SK-N-SH (cell line): ENCODE results near the gene FIBP. TPM values are rescaled to one million over a fixed set of nuclear protein-coding genes. Genes with fewer than 3 reads are reported as not detected.

Experiments used
- CTCF ChIA-PET: fragments of 300-600, 350-600 bp; formaldehyde crosslinking; extraction: SDS; loops from one replicate; lab custom pipeline; 2021; lab: Yijun Ruan, JAX
- POLR2A ChIA-PET: fragments of 350-600 bp; sonication (Branson Sonifier 250); formaldehyde crosslinking; extraction: SDS; loops from one replicate; lab custom pipeline; 2020; ENCODE audit warnings: antibody characterized with exemption, inconsistent platforms; lab: Yijun Ruan, JAX
- DNase-seq: peaks from one replicate; pipeline ENCODE4 v3.0.0; 2012
- H2AFZ ChIP-seq: fragments of 200-600 bp; sonication (generic); 2 replicates; pipeline ENCODE4 v1.8.1; 2016; ENCODE audit warnings: antibody characterized with exemption, mild to moderate bottlenecking, low read depth
- H3F3A ChIP-seq: fragments of 200-600 bp; sonication (generic); replicated peaks from 2 replicates; pipeline ENCODE3; 2016; ENCODE audit warnings: antibody characterized with exemption, mild to moderate bottlenecking; ENCODE audit not compliant: insufficient read depth
- H3K27ac ChIP-seq, 2 experiments: fragments of 200-500 bp in 1 of 2; fragments of 200-600 bp in 1 of 2; sonication (Bioruptor generic) in 1 of 2; sonication (generic), shearing (Covaris generic) in 1 of 2; 2 replicates each; pipeline versions ENCODE4 v1.5.1 to v1.6.1; 2014 to 2016; ENCODE audit warnings: low read depth in 2 of 2, inconsistent platforms in 1 of 2, low read length in 1 of 2, mild to moderate bottlenecking in 1 of 2, mixed read lengths in 1 of 2
- H3K27me3 ChIP-seq: fragments of 200-600 bp; sonication (generic), shearing (Covaris generic); 2 replicates; pipeline ENCODE4 v1.6.1; 2016; ENCODE audit warnings: mixed run types; ENCODE audit not compliant: insufficient read depth
- H3K36me3 ChIP-seq, 2 experiments: fragments of 200-500 bp in 1 of 2; fragments of 200-600 bp in 1 of 2; sonication (Bioruptor generic) in 1 of 2; sonication (generic) in 1 of 2; replicated peaks in 1 of 2; 2 replicates each; pipeline versions ENCODE3 to v1.5.1; 2014 to 2016; ENCODE audit warnings: low read length in 1 of 2, mild to moderate bottlenecking in 1 of 2; ENCODE audit not compliant: insufficient read depth in 2 of 2, control insufficient read depth in 1 of 2
- H3K4me1 ChIP-seq, 2 experiments: fragments of 200-500 bp in 1 of 2; fragments of 200-600 bp in 1 of 2; sonication (Bioruptor generic) in 1 of 2; sonication (generic), shearing (Covaris generic) in 1 of 2; 2 replicates each; pipeline versions ENCODE4 v1.5.1 to v1.6.1; 2014 to 2016; ENCODE audit warnings: low read depth in 1 of 2, low read length in 1 of 2, mixed run types in 1 of 2; ENCODE audit not compliant: insufficient read depth in 2 of 2, control insufficient read depth in 1 of 2
- H3K4me2 ChIP-seq: fragments of 200-600 bp; sonication (generic), shearing (Covaris generic); 2 replicates; pipeline ENCODE4 v1.6.1; 2017; ENCODE audit warnings: mixed run types
- H3K4me3 ChIP-seq, 2 experiments: fragments of 200-500 bp in 1 of 2; fragments of 200-600 bp in 1 of 2; sonication (Bioruptor generic) in 1 of 2; sonication (generic), shearing (Covaris generic) in 1 of 2; 2 replicates each; pipeline versions ENCODE4 v1.5.1 to v1.8.1; 2014 to 2016; ENCODE audit warnings: low read depth in 2 of 2, inconsistent platforms in 1 of 2, low read length in 1 of 2, mild to moderate bottlenecking in 1 of 2, mixed read lengths in 1 of 2, moderate library complexity in 1 of 2
- H3K79me2 ChIP-seq: fragments of 200-600 bp; sonication (generic); 2 replicates; pipeline ENCODE4 v1.8.1; 2017; ENCODE audit warnings: mild to moderate bottlenecking; ENCODE audit not compliant: insufficient read depth
- H3K9ac ChIP-seq: fragments of 200-600 bp; sonication (generic); 2 replicates; pipeline ENCODE4 v1.6.1; 2017; ENCODE audit warnings: mixed run types
- H3K9me2 ChIP-seq: fragments of 200-600 bp; sonication (generic); 2 replicates; pipeline ENCODE4 v1.6.1; 2017; ENCODE audit warnings: mixed run types
- H3K9me3 ChIP-seq: fragments of 200-600 bp; sonication (generic); 2 replicates; pipeline ENCODE4 v1.6.1; 2017; ENCODE audit warnings: mixed run types, mild to moderate bottlenecking, moderate library complexity
- H4K20me1 ChIP-seq: fragments of 200-600 bp; sonication (generic); 2 replicates; pipeline ENCODE4 v1.6.1; 2017; ENCODE audit warnings: mild to moderate bottlenecking, mixed run types; ENCODE audit not compliant: insufficient read depth
- CTCF ChIP-seq: fragments of 200-600 bp; sonication (generic); IDR thresholded peaks from 2 replicates; pipeline ENCODE4 v1.6.1; 2017; ENCODE audit warnings: antibody characterized with exemption, mild to moderate bottlenecking, moderate library complexity
- EZH2phosphoT487 ChIP-seq: fragments of 200-600 bp; sonication (generic); IDR thresholded peaks from 2 replicates; pipeline ENCODE4 v1.6.1; 2017; ENCODE audit warnings: low read depth, mixed run types, mild to moderate bottlenecking, antibody characterized with exemption, moderate library complexity, borderline replicate concordance
- FOSL2 ChIP-seq: IDR thresholded peaks from 2 replicates; pipeline ENCODE4 v1.4.0; 2012; ENCODE audit warnings: low read depth, mild to moderate bottlenecking, moderate library complexity, borderline replicate concordance
- FOXJ3 ChIP-seq: sonication (generic); formaldehyde crosslinking; IDR thresholded peaks from 2 replicates; pipeline ENCODE4 v1.5.1; 2020; ENCODE audit warnings: mild to moderate bottlenecking, missing genetic modification reagents
- FOXM1 ChIP-seq: IDR thresholded peaks from 2 replicates; pipeline ENCODE4 v1.4.0; 2012; ENCODE audit warnings: low read depth, mild to moderate bottlenecking
- GABPA ChIP-seq: IDR thresholded peaks from 2 replicates; pipeline ENCODE4 v1.4.0; 2012; ENCODE audit warnings: low read depth, mild to moderate bottlenecking
- IRF3 ChIP-seq: fragments of 150-350 bp; IDR thresholded peaks from 2 replicates; pipeline ENCODE4 v1.6.1; 2016; ENCODE audit warnings: mild to moderate bottlenecking, low read depth, low read length
- MXI1 ChIP-seq: IDR thresholded peaks from 2 replicates; pipeline ENCODE4 v1.6.1; 2012; ENCODE audit warnings: mild to moderate bottlenecking, low read depth, low read length, improper control_type of control experiment
- NFIC ChIP-seq: IDR thresholded peaks from 2 replicates; pipeline ENCODE4 v1.4.0; 2012; ENCODE audit warnings: borderline replicate concordance
- PBX3 ChIP-seq: IDR thresholded peaks from 2 replicates; pipeline ENCODE4; 2012
- POLR2AphosphoS5 ChIP-seq: IDR thresholded peaks from 2 replicates; pipeline ENCODE4 v1.6.1; 2012; ENCODE audit warnings: low read depth, low read length
- RAD21 ChIP-seq: IDR thresholded peaks from 2 replicates; pipeline ENCODE4 v1.6.1; 2012; ENCODE audit warnings: mild to moderate bottlenecking, low read length
- RFX5 ChIP-seq: IDR thresholded peaks from 2 replicates; pipeline ENCODE4 v1.6.1; 2012; ENCODE audit warnings: mild to moderate bottlenecking, improper control_type of control experiment, low read length
- SIN3A ChIP-seq: IDR thresholded peaks from 2 replicates; pipeline ENCODE4 v1.6.1; 2012; ENCODE audit warnings: low read depth, mild to moderate bottlenecking, low read length, moderate library complexity, borderline replicate concordance
- TAF1 ChIP-seq: IDR thresholded peaks from 2 replicates; pipeline ENCODE4 v1.6.1; 2012; ENCODE audit warnings: low read depth, mild to moderate bottlenecking, low read length, moderate library complexity, borderline replicate concordance
- TEAD4 ChIP-seq: IDR thresholded peaks from 2 replicates; pipeline ENCODE4 v1.4.0; 2012; ENCODE audit warnings: mild to moderate bottlenecking, borderline replicate concordance; ENCODE audit not compliant: insufficient read depth
- YY1 ChIP-seq: IDR thresholded peaks from 2 replicates; pipeline ENCODE4 v1.4.0; 2012; ENCODE audit warnings: low read depth, mild to moderate bottlenecking
- WGBS: methylation state at CpG from one replicate; pipeline ENCODE4 v1.1.6; 2017; ENCODE audit warnings: low lambda C conversion rate; 5-methylcytosine and 5-hydroxymethylcytosine counted together
- polyA plus RNA-seq, 3 experiments: library from polyadenylated mRNA; depleted of rRNA; stranded (reverse); fragments of >200 nt; gene quantifications; 2 replicates each; pipeline ENCODE4 v1.2.3, GENCODE V29; 2012

The FIBP gene
- polyA plus RNA-seq, 1 of the 3 experiments (the other 2 are of a cell fraction): 190 TPM

DNA sequence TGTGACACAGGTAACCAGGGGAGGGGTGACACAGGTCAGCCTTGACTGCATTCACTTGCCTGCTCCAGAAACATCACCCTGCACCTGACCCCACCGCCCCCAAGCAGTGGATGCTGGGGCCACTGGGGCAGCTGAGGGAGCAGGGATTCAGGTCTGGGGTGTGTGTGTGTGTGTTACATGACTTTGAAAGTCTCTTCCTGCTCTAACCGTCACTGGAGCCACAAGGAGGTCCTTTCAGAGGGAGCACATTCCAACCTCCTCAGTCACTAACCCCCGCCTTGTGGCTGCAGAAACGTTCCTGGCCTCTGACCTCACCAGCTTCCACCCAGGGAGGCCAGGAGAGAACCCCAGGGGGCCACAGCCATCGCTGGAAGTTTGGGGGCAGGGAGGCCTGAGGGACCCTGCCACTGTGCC, 14.8 kb upstream of the FIBP start (continued):
- no peak for TF ChIP-seq EZH2phosphoT487
- no peak for TF ChIP-seq MXI1
- no peak for TF ChIP-seq RAD21
- no peak for TF ChIP-seq IRF3
- TF ChIP-seq CTCF: no peak
- TF ChIP-seq TEAD4: peak; percentile 88

- Histone ChIP-seq H3K4me2 (peak overlapping the region; percentile 54; the same call in 1 of the 2 replicates), H3K4me3 (no peak overlapping the region; a peak in 1 of 4 replicates), H3K9me3 (no peaks in the 10 kb centered on the region), H3K36me3 (peaks cover 0 to 26% of the 10 kb centered on the region in 2 experiments), H3K27me3 (no peaks in the 10 kb centered on the region), H3K79me2 (peaks cover 81% of the 10 kb centered on the region), H3F3A (peaks cover 53% of the 10 kb centered on the region), H3K9me2 (no peaks in the 10 kb centered on the region), H3K9ac (peak overlapping the region; percentile 17; the same call in 1 of the 2 replicates), H4K20me1 (peaks cover 32% of the 10 kb centered on the region), H3K27ac (peak overlapping the region in 1 of 2 experiments; percentile 95; a peak in 2 of 4 replicates), H2AFZ (no peak overlapping the region), H3K4me1 (peaks cover 0 to 44% of the 10 kb centered on the region in 2 experiments; a peak in 3 of 4 replicates)
- 97% methylated on average over 11 of the region's 11 CpGs for WGBS
- no peak for DNase-seq
- POLR2A ChIA-PET: interaction anchor here (0.8 to 1.3 kb wide), 2 partner anchors 17 to 23 kb away, joined by 4 to 5 read pairs; partner anchors contain the start of gene C11orf68
- CTCF ChIA-PET: interaction anchor here (0.6 to 4.6 kb wide), 9 partner anchors 11 to 360 kb away, joined by 3 to 36 read pairs (median 4); partner anchors contain the start of genes CCDC85B, FIBP, KAT5 and MUS81
- TF ChIP-seq TEAD4: no peak
- TF ChIP-seq RAD21: no peak
- no peak for TF ChIP-seq IRF3
- no peak for TF ChIP-seq FOSL2
- TF ChIP-seq TAF1: no peak
- TF ChIP-seq POLR2AphosphoS5: no peak
- no peak for TF ChIP-seq CTCF
- no peak for TF ChIP-seq GABPA
- no peak for TF ChIP-seq NFIC
- no peak for TF ChIP-seq EZH2phosphoT487
- TF ChIP-seq PBX3: no peak
- no peak for TF ChIP-seq FOXM1
- no peak for TF ChIP-seq SIN3A
- no peak for TF ChIP-seq YY1
- no peak for TF ChIP-seq RFX5
- no peak for TF ChIP-seq FOXJ3 (CRISPR knock-in tag)
Measured at GRCh38 chr11:65900899-65901180, 12.6 kb upstream of the FIBP start.
